Fibroblast of gingiva (primary cell): ENCODE results near the gene AMDHD2.
A peak's percentile ranks its signal among the peaks of the same experiment; 100 is the strongest.
"Not testable (repeated sequence)": the region's sequence is repeated elsewhere in the genome, so short reads cannot be mapped to it uniquely, and the experiment has no call there.

Experiments
- DNase-seq: peaks from one replicate; pipeline ENCODE4 v3.0.0-alpha.2; 2011; ENCODE audit warnings: low read depth

Gene AMDHD2

GRCh38 chr16:2517954-2518605, 2.1 kb upstream of the AMDHD2 start:
- DNase-seq = no peak

- DNase-seq = no peak
Measured at GRCh38 chr16:2518823-2519710, 1.1 kb upstream of the AMDHD2 start.

- no peak for DNase-seq
Measured at GRCh38 chr16:2519711-2520080, 475 bp upstream of the AMDHD2 start.

GRCh38 chr16:2520784-2521531, 787 bp downstream of the AMDHD2 start:
- DNase-seq = no peak

- no peak for DNase-seq
Measured at GRCh38 chr16:2523801-2524231, 3.6 kb downstream of the AMDHD2 start.

GRCh38 chr16:2524339-2524938, 4.3 kb downstream of the AMDHD2 start:
- no peak for DNase-seq

GRCh38 chr16:2526135-2526534, 6.0 kb downstream of the AMDHD2 start:
- DNase-seq = no peak

GRCh38 chr16:2527071-2527783, 7.1 kb downstream of the AMDHD2 start:
- DNase-seq = no peak

GRCh38 chr16:2527784-2528100, 7.6 kb downstream of the AMDHD2 start:
- no peak for DNase-seq

- DNase-seq = no peak
Measured at GRCh38 chr16:2528161-2529060, 8.2 kb downstream of the AMDHD2 start.

- DNase-seq = no peak
Measured at GRCh38 chr16:2529061-2529931, 9.1 kb downstream of the AMDHD2 start.

- DNase-seq = no peak
Measured at GRCh38 chr16:2529961-2530628, 9.9 kb downstream of the AMDHD2 start.

GRCh38 chr16:2530629-2531318, 10.6 kb downstream of the AMDHD2 start:
- DNase-seq = no peak

- DNase-seq = no peak
Measured at GRCh38 chr16:2531371-2531695, 11.2 kb downstream of the AMDHD2 start, which contains the start of gene CEMP1. CEMP1 (minus strand) TSS chr16:2531408; CDS start chr16:2531073, 335 bp downstream.

GRCh38 chr16:2531696-2532493, 11.7 kb downstream of the AMDHD2 start:
- peak; percentile 97 for DNase-seq

GRCh38 chr16:2532494-2533141, 12.4 kb downstream of the AMDHD2 start:
- DNase-seq = peak; percentile 57

GRCh38 chr16:2533142-2533755, 13.1 kb downstream of the AMDHD2 start:
- not testable (repeated sequence) for DNase-seq
